ENCODE data around the gene TCEA3. TPM values are rescaled to one million over a fixed set of nuclear protein-coding genes. Genes with fewer than 3 reads are reported as not detected.

The TCEA3 gene
- total RNA-seq, 3 donors from 2014 or later: 1.6 to 2.6 (median 2.1) TPM

DNA sequence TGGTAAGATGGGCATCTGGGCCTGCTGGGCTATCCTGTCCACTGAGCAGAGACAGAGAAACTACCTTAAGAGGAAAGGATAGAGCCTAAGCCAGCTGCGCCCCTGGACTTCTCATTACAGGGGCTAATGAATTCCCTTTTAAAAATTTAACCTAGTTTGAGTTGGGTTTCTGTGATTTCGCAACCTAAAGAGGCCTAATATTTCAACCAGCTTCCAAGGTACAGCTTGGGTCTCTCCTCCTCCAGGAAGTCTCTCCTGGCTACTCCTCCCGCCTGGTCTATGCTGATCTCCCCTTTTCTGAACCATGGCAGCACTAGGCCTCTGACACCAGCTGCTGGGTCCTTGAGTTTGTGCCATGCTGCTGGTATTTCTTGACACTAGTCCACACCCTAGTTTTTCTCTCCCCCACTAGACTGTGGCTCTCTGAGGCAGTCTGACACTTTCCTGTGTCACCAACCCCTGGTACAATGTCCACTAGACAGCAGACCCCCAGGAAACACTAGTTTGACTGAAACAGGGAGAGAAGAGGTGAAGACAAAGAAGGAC is 29.0 kb upstream of the TCEA3 start:
- Mint-ChIP-seq H3K4me3 (no peak overlapping the region), H3K4me1 (ENCODE audit: low read depth) (peaks cover 19% of the 10 kb centered on the region), H3K36me3 (ENCODE audit: insufficient read depth) (no peaks in the 10 kb centered on the region), H3K27me3 (ENCODE audit: low read depth) (peaks cover 15% of the 10 kb centered on the region), H3K9me3 (no peaks in the 10 kb centered on the region)
- ATAC-seq: no peak
- no peak for DNase-seq

DNA sequence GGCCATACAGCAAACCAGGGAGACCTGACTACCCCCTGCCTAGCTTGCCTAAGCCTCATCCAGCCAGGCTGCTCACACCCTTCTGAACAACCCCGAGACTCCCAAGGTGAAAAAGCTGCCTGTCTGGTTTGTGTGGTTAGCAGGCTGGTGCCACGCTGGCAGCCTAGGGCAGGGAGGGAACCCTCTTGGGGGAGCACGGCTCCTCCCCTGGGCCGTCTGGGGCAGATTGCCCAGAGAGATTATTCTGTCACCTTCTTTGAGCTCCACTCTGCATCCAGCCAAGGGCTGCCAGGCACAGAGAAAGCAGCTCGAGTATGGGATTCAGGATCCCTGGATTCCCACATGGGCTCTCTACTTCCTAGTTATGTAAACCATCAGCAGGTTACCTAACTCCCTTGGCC is 27.5 kb upstream of the TCEA3 start:
- DNase-seq: no peak
- peaks cover 15% of the 10 kb centered on the region for H3K27me3 Mint-ChIP-seq (ENCODE audit: low read depth)
- H3K9me3 Mint-ChIP-seq: no peaks in the 10 kb centered on the region
- peaks cover 19% of the 10 kb centered on the region for H3K4me1 Mint-ChIP-seq (ENCODE audit: low read depth)
- no peaks in the 10 kb centered on the region for H3K36me3 Mint-ChIP-seq (ENCODE audit: insufficient read depth)
- no peak overlapping the region for H3K4me3 Mint-ChIP-seq
- ATAC-seq: peak; percentile 38 to 63

DNA sequence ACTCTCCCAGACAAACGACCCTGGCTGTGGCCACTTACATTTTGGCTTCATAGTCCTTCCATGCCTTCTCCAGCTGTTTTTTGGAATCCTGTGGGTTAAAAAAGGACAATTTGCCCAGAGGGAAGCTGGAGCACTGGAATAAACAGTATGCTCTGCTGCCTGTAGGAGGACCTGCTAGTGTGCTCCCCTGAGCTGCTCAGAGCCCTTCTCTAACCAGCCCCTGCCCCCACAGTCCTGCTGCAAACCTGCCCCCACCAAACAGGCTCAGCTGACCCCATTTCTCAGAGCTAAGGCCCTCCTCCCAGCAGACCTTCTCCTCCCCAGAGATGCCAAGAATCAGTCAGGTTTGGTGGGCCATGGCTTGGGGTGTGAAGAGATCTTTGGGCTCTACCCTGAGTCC is 26.9 kb upstream of the TCEA3 start:
- Mint-ChIP-seq H3K4me3 (no peak overlapping the region), H3K4me1 (ENCODE audit: low read depth) (peaks cover 16% of the 10 kb centered on the region), H3K27me3 (ENCODE audit: low read depth) (peaks cover 11% of the 10 kb centered on the region), H3K36me3 (ENCODE audit: insufficient read depth) (no peaks in the 10 kb centered on the region), H3K9me3 (no peaks in the 10 kb centered on the region)
- DNase-seq (no peak), ATAC-seq (no peak)

DNA sequence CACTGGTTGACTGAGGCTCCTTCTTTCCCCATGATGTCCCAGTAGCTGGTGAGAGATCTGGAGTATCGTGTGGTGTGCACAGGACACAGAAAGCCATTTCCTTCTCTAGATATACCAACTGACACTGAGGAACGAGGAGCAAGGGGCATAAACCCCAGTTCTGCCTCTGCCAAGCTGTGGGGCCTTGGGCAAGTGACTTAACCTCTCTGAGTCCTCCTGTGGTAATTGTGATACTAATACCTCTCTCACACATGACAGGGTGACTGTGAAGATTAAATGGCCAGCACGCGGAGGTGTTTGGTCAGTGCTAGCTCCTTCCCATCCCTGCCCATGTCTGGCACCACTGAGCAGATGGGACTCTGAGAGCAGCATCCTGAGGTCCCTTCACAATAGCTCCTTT is 26.3 kb upstream of the TCEA3 start:
- ATAC-seq (no peak), DNase-seq (no peak)
- Mint-ChIP-seq H3K36me3 (ENCODE audit: insufficient read depth) (no peaks in the 10 kb centered on the region), H3K4me3 (no peak overlapping the region), H3K27me3 (ENCODE audit: low read depth) (peaks cover 9% of the 10 kb centered on the region), H3K4me1 (ENCODE audit: low read depth) (peaks cover 14% of the 10 kb centered on the region), H3K9me3 (no peaks in the 10 kb centered on the region)

DNA sequence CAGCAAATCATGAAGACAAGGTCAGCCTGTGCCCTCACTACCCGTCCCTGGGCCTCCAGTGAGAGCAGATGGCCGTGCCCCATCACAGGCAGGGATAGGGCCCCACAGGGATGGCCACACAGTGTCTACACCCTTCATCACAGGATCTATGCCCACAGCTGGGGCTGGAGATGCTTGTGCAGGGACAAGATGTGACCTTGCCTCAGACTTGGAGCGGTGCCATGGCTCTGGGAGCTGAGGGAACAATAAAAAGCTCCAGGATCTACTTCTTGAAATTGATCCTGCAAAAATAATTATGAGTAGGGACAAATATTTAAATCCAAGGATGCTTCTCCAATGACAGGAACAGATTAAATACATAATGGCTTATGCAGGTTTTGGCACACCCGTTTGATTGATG is 25.4 kb upstream of the TCEA3 start:
- peaks cover 14% of the 10 kb centered on the region for H3K4me1 Mint-ChIP-seq (ENCODE audit: low read depth)
- no peaks in the 10 kb centered on the region for H3K9me3 Mint-ChIP-seq
- no peak overlapping the region for H3K4me3 Mint-ChIP-seq
- DNase-seq: no peak
- no peaks in the 10 kb centered on the region for H3K36me3 Mint-ChIP-seq (ENCODE audit: insufficient read depth)
- H3K27me3 Mint-ChIP-seq (ENCODE audit: low read depth): peaks cover 2% of the 10 kb centered on the region
- ATAC-seq: no peak

DNA sequence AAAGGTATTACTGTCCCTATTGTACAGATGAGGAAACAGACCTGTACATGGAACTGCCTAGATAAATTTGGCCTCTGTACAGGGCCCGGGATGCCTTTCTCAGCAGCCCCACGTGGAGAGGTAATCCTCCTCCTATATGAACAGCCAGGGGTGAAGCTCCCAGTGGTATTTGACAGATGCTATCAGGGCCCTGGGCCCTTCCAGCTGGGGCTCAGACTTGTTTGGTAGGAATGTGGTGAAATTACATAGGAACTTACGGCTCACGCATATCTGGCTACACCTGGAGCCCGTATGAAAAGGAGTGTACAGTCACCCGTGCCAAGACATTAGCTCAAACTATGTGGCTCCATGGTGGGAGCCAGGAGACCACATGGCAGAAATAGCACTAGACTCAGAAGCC is 24.8 kb upstream of the TCEA3 start:
- Mint-ChIP-seq H3K36me3 (ENCODE audit: insufficient read depth) (no peaks in the 10 kb centered on the region), H3K9me3 (no peaks in the 10 kb centered on the region), H3K4me3 (no peak overlapping the region), H3K27me3 (ENCODE audit: low read depth) (no peaks in the 10 kb centered on the region), H3K4me1 (ENCODE audit: low read depth) (peaks cover 14% of the 10 kb centered on the region)
- DNase-seq (no peak), ATAC-seq (no peak)

DNA sequence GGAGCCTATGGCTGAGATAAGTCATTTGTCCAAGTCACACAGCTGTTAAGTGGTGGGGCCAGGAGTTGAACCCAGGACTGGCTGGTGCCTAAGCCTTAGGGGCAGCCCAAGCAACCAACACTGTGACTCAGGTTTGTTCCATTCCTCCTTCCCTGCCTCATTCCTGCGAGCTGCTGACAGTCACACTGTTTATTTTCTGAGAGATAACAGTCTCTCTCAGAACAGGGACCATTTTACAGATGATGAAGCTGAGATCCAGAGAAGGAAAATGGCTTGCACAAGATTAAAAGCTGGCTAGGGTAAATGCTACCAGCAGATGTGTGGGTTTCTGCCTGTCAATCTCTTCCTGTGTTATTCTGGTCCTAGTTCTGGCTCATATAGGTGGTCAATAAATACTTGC is 24.3 kb upstream of the TCEA3 start:
- Mint-ChIP-seq H3K27me3 (ENCODE audit: low read depth) (no peaks in the 10 kb centered on the region), H3K4me3 (no peak overlapping the region), H3K36me3 (ENCODE audit: insufficient read depth) (no peaks in the 10 kb centered on the region), H3K9me3 (no peaks in the 10 kb centered on the region), H3K4me1 (ENCODE audit: low read depth) (peaks cover 14% of the 10 kb centered on the region)
- DNase-seq: no peak
- ATAC-seq: no peak

DNA sequence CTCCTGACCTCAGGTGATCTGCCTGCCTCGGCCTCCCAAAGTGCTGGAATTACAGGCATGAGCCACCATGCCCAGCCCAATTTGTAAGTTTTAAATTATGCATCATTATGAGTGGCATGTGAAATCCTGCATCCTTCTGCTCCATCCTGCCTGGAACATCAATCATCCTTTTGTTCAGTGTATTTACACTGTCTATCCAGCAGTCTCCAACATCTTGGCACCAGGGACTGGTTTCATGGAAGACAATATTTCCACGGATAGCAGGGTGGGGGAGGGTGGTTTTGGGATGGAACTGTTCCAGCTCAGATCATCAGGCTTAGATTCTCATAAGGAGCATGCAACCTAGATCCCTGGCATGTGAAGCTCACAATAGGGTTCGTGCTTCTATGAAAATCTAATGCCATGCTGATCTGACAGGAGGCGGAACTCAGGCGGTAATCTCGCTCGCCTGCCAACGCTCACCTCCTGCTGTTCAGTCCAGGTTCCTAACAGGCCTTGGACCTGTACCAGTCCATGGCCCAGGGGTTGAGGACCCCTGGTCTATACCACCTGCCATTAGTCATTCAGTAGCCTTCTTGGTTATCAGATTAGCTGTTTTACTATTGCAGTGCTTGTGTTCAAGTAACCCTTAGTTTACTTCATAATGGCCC is 22.2 kb upstream of the TCEA3 start:
- Mint-ChIP-seq H3K9me3 (no peaks in the 10 kb centered on the region), H3K27me3 (ENCODE audit: low read depth) (no peaks in the 10 kb centered on the region), H3K4me1 (ENCODE audit: low read depth) (peaks cover 4% of the 10 kb centered on the region), H3K4me3 (no peak overlapping the region), H3K36me3 (ENCODE audit: insufficient read depth) (no peaks in the 10 kb centered on the region)
- no peak for ATAC-seq
- DNase-seq: no peak

DNA sequence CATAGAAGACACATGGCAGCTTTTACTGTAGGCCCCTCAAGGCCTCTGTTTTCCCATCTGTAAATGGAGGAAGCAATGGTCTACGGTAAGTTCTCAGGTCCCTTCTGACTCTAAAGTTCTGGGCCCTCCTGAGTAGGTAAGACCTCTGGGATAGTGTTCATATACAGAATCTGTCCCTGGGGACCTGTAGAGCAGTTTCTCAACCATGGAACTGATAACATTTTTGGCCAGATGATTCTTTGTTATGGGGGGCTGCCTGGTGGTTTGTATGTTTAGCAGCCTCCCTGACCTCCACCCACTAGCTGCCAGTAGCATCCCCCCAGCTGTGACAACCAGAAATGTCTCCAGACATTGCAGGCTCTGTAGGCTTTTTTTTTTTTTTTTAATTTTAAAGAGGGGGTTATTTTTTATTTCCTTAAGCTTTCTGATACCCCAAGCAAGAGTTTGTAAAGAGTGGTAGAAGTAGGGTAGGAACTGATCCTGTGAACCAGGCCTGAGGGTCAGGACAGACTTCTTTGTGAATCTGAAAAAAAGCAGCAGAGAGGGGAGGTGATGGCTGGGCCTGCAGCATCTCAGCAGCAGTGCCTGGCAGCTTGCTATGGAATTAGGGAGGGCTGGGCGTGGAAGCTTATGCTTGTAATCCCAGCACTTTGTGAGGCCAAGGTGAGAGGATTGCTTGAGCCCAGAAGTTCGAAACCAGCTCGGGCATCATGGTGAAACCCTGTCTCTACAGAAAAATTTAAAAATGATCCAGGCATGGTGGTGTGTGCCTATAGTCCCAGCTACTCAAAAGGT is 20.2 kb upstream of the TCEA3 start:
- no peak overlapping the region for H3K4me3 Mint-ChIP-seq
- ATAC-seq: no peak
- H3K9me3 Mint-ChIP-seq: no peaks in the 10 kb centered on the region
- H3K4me1 Mint-ChIP-seq (ENCODE audit: low read depth): no peaks in the 10 kb centered on the region
- no peaks in the 10 kb centered on the region for H3K27me3 Mint-ChIP-seq (ENCODE audit: low read depth)
- no peak for DNase-seq
- no peaks in the 10 kb centered on the region for H3K36me3 Mint-ChIP-seq (ENCODE audit: insufficient read depth)

DNA sequence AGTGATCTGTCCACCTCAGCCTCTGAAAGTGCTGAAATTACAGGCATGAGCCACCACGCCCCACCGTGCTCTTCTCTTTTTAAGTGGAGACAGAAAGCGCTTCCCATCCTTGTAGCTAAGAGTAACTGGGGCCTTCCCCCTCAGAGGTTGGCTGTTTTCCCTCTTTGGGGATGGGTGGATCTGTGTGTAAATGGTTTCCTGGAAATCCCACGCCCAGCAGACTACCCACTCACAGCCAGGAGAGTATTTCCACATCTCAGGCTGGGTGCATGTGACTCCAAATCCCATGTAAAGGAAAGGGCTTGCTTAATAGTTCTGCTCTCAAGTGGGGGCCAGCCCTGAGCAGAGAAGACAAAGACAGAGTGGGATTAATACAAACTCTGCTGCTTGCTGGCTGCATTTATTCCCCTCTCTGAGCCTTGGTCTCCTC is 19.6 kb upstream of the TCEA3 start:
- Mint-ChIP-seq H3K4me1 (ENCODE audit: low read depth) (no peaks in the 10 kb centered on the region), H3K36me3 (ENCODE audit: insufficient read depth) (no peaks in the 10 kb centered on the region), H3K27me3 (ENCODE audit: low read depth) (no peaks in the 10 kb centered on the region), H3K4me3 (no peak overlapping the region), H3K9me3 (no peaks in the 10 kb centered on the region)
- ATAC-seq (no peak), DNase-seq (no peak)

DNA sequence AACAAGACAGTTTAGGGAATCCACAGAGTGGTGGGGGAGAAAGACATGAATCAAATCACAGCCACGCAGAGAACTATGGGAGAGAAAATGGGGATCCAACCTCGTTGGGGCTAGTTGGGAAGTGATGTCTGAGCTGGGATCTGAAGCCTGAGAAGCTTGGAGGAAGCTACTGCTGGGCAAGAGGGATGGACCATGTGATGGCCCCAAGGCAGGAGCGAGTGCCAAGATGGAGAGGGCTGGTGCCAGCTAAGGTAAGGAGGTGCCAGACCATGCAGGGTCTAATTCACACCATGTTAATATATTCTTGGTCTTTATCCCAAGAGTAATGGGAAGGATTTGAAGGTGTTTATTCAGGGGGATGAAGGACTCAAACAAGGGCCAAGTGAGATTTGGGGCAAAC is 18.2 kb upstream of the TCEA3 start:
- Mint-ChIP-seq H3K27me3 (ENCODE audit: low read depth) (no peaks in the 10 kb centered on the region), H3K4me3 (peak overlapping the region; percentile 19), H3K36me3 (ENCODE audit: insufficient read depth) (no peaks in the 10 kb centered on the region), H3K4me1 (ENCODE audit: low read depth) (no peaks in the 10 kb centered on the region), H3K9me3 (no peaks in the 10 kb centered on the region)
- DNase-seq: no peak
- ATAC-seq: no peak

DNA sequence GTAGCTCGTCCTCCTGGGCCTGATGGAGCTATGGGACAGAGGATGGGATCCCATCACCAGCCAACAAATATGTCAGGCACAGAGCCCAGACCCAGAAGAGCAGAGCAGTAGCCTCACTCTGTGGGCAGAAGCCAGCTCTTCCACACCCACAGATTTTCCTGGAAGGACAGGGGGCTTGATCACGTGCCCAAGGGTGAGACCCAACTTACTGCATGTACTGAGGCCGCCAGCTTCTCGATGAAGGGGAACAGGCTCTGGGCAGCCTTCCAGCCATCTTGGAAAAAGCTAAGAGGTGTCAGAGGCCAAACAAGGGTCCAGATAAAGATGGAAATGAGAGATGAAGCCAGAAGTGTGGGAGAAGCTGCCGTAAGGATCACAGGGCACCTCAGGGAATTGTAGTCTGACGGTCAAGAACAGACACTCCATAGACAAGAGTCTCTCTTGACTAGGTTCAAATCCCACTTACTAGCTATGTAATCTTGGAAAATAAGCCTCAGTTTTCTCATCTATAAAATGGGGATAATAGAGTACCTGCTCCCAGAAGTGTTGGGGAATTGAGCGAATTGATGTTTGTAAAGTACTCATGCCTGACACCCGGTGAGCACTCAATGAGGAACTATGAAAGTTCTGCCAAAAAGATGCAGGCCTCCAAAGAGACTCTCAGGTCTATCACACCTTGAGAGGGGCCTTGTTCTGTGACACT is 17.0 kb upstream of the TCEA3 start:
- Mint-ChIP-seq H3K4me3 (no peak overlapping the region), H3K36me3 (ENCODE audit: insufficient read depth) (no peaks in the 10 kb centered on the region), H3K9me3 (no peaks in the 10 kb centered on the region), H3K27me3 (ENCODE audit: low read depth) (no peaks in the 10 kb centered on the region), H3K4me1 (ENCODE audit: low read depth) (no peaks in the 10 kb centered on the region)
- DNase-seq (no peak), ATAC-seq (no peak)

DNA sequence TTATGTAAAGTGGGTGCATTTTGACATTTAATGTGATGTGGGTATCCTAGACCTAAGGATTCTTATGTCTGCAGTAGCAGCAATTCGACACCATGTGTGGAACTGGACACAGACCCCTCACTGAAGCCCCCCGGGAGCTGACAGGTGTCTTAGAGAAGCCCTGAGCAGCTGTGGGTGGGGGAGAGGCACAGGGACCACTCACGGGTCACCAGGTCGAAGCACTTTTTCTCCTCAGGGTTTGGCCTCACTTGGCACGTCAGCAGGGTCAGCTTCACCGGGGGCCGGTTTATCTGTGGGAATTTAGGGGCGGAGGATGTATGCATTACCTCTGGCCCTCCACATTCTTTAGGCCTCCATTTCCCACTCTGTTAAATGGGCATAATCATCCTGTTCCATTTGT is 14.0 kb upstream of the TCEA3 start:
- Mint-ChIP-seq H3K9me3 (no peaks in the 10 kb centered on the region), H3K4me3 (no peak overlapping the region), H3K36me3 (ENCODE audit: insufficient read depth) (no peaks in the 10 kb centered on the region), H3K27me3 (ENCODE audit: low read depth) (no peaks in the 10 kb centered on the region), H3K4me1 (ENCODE audit: low read depth) (no peaks in the 10 kb centered on the region)
- no peak for ATAC-seq
- no peak for DNase-seq

DNA sequence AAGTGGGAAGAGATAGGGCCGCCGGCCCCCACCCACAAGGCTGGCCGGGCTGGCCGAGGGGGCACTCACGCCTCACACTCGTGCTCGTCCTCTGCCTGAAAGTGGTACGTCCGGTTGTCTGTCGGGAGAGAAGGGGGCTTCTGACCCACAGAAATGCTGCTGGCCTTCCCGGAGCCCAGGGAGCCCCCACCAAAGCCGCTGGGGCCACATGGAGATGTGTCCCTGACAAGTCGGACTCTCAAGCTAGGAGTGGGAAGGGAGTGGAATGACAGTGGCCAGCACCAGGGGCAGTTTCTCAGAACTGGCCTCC is 12.8 kb upstream of the TCEA3 start:
- no peaks in the 10 kb centered on the region for H3K27me3 Mint-ChIP-seq (ENCODE audit: low read depth)
- H3K36me3 Mint-ChIP-seq (ENCODE audit: insufficient read depth): no peaks in the 10 kb centered on the region
- H3K4me3 Mint-ChIP-seq: no peak overlapping the region
- H3K9me3 Mint-ChIP-seq: no peaks in the 10 kb centered on the region
- DNase-seq (no peak), ATAC-seq (no peak)
- H3K4me1 Mint-ChIP-seq (ENCODE audit: low read depth): no peaks in the 10 kb centered on the region

Data from activated T-cell treated with anti-CD3 and anti-CD28 coated beads, Interleukin-2, amount 50 U/mL, for 4 hours (primary cell).